Measurements from ENCODE around the gene GRIK3. TPM values are rescaled to one million over a fixed set of nuclear protein-coding genes. Genes with fewer than 3 reads are reported as not detected.
"Not testable (repeated sequence)": the region's sequence is repeated elsewhere in the genome, so short reads cannot be mapped to it uniquely, and the experiment has no call there.

The GRIK3 gene
- total RNA-seq = not detected in 2 replicates

GRCh38 chr1:37034121-37035013, at the start of gene GRIK3:
TSS of gene GRIK3 (minus strand) at chr1:37034515. CDS start at chr1:37034108, 407 bp downstream.
- intact Hi-C loops (cut with micrococcal nuclease) = no loop called here

DNA sequence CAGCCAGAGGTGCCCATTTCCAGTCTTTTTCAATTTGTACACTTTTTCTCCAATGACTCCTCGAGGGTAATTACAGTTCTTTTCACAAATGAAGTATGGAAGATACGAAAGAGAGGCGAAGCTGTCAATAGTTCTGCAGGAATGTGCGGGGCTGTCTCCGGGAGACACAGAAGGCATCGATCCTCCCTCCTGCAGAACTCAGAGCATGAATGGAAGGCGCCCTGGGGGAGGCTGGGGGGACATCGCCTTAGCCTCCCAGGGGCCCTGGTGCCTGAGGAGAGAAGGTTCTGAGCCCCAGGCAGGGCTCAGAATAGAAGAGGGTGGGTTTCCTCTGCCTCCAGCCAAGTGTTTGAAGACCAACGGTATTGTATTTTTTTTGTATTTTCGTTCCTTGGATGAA, 49.7 kb upstream of the GRIK3 start:
- intact Hi-C loops (cut with micrococcal nuclease) = no loop called here

DNA sequence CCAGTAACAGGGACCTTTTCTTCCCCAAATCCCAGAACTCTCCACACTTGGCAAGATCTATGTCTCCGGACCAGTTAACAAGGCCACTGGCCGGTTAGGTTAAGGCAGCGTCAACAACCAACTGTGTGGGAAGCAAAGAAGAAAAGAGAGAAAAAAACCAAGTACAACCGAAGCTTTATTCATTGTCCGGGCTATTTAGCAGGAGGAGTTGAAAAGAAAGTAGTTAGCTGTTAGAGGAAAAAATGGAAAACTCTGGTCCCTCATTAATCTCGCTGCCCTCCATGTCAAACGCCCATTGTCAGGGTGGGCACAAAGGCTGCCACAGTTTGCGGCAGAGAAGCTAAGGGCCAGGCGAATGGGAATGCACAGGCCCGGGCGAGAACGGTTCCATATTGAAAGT, 49.3 kb upstream of the GRIK3 start:
- intact Hi-C loops (cut with micrococcal nuclease) = no loop called here

GRCh38 chr1:37080296-37080986, 46.1 kb upstream of the GRIK3 start:
- intact Hi-C loops (cut with micrococcal nuclease) = not testable (repeated sequence)

- intact Hi-C loops (cut with micrococcal nuclease) = no loop called here
Measured at GRCh38 chr1:37078866-37079265, 44.6 kb upstream of the GRIK3 start.

DNA sequence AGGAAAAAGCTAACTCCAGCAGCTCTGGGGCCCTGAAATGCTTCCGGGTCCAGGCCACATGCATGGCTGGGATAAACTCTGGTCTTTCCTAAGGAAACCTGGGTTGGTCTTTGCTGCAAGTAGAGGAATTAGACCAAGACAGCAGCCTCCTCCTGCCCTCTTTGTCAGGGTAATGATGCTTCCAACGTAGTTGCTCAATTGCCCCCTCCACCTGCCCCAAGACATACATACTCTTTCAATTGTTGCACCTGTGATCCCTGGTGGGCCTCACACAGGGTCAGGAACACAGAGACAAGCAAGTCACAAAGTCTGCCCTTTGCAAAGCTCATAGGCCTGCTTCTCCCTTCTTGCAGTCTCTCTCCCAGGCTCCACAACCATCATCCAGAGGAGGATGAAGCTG, 41.9 kb upstream of the GRIK3 start:
- intact Hi-C loops (cut with micrococcal nuclease) = no loop called here

GRCh38 chr1:37073854-37074379, 39.6 kb upstream of the GRIK3 start:
- intact Hi-C loops (cut with micrococcal nuclease) = no loop called here

GRCh38 chr1:37073152-37073853, 39.0 kb upstream of the GRIK3 start:
- intact Hi-C loops (cut with micrococcal nuclease) = no loop called here

DNA sequence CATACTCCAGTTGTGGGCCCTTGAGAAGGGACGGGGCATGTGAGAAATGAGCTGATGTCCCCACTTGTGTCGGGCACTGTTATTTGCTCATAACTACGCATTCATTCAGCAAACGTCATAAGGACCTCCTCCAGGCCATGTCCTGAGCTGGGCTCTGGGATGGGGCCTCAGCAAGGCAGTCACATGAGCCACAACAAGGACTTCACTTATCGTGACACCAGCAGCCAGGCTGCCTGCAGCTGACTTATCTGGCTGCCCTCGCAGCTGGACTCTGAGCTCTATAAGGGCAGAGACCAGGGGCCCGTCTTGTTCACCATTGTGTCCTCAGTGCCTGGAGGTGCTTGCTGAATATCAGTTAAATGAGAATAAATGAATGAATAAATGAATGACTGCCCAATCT, 37.5 kb upstream of the GRIK3 start:
- intact Hi-C loops (cut with micrococcal nuclease) = no loop called here

DNA sequence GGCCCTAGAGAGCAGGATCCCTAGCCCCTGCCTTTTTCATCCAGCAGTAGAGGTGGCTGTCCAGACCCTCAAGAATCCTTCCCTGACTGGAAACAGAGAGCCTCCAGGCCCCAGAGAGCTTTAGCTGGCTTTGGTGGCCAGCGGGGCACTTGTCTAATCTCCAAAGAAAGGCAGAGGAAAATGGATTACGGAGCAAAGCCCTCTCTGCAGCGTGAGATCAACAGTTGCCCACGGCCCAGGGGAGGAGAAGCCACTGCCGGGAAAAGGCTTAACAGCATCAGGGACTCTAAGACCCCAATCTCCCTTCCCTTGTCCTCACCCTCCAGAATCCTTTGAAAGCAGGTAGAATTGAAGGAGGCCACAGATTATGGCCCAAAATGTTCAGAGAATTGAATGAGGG, 35.8 kb upstream of the GRIK3 start:
- intact Hi-C loops (cut with micrococcal nuclease) = no loop called here

GRCh38 chr1:37069406-37069805, 35.1 kb upstream of the GRIK3 start:
- intact Hi-C loops (cut with micrococcal nuclease) = no loop called here

DNA sequence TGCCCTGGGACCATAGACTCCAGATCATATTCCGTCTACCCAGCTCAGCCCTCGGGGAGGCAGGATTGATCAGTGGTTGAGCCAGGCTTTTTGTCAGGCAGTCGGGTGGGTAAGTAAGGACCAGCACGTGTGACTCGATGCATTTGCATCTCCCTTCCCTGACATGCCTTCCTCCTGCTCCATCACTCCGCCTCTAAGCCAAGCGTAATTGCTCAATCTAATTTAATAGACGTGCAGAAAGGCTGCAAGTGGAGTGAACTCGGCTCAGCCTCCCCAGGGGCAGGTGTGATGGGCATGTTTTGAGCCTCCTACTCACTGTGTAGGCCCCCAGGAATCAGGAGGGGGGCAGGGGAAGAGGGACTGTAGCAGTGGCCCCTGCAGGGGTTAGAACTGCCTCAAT, 34.6 kb upstream of the GRIK3 start:
- intact Hi-C loops (cut with micrococcal nuclease) = no loop called here

GRCh38 chr1:37068260-37068659, 33.9 kb upstream of the GRIK3 start:
- intact Hi-C loops (cut with micrococcal nuclease) = no loop called here

DNA sequence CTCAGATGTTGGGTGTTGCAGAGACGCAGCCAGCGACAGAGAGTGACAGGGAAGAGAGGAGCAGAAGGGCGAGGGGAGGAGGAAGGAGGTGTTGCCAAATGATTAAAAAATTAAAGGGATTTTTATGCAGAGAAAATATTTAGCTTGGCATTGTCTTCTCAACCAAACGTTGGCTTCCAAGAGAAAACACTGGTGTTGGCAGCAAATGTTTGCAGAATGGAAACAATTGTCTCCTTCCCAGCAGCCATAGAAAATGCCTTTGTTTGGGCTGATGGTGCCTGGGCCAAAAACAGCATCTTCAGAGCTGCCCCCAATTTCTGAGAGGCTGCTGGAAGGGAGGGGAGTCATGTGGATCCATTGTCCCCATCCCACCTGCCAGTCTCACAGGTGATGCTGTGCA, 29.7 kb upstream of the GRIK3 start:
- intact Hi-C loops (cut with micrococcal nuclease) = no loop called here

DNA sequence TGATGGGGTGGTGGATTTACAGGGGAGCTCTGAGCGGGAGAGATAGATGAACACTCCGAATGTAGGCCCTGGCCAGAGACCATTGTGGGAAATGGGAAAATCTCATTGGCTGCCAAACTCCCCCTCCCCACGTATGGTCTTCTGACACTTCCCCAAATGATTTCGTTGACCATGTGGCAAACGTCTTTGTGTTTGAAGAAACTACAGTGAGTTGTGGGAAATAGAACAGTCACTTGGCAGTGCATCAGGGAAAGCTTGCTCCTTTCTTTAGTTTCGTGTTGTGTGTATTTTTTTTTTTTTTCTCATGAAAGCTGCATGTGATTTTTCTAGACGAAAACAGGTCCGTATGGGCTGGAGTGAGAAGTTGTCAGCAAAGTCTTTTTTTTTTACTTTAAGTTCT, 25.0 kb upstream of the GRIK3 start:
- intact Hi-C loops (cut with micrococcal nuclease) = no loop called here

- intact Hi-C loops (cut with micrococcal nuclease) = no loop called here
Measured at GRCh38 chr1:37058424-37058988, 24.2 kb upstream of the GRIK3 start.

DNA sequence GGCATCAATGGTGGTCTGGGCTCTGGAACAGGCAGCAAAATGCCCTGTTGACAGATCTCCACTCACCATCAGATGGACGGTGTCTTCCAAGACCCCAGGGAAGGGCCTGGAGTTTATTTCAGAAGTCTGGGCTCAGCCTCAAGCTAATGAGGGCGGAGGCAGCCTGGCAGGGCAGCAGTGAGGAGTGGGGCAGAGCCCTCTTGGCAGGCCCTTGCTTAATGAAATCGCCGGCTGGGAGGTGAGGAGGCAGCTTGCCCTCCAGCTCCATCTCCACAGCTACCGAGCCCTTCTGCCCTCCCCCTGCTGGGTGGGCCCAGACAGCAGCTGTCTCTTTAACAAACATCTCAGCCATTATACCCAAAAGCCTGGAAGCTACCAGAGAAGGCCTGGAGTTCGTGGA, 22.0 kb upstream of the GRIK3 start:
- intact Hi-C loops (cut with micrococcal nuclease) = no loop called here

DNA sequence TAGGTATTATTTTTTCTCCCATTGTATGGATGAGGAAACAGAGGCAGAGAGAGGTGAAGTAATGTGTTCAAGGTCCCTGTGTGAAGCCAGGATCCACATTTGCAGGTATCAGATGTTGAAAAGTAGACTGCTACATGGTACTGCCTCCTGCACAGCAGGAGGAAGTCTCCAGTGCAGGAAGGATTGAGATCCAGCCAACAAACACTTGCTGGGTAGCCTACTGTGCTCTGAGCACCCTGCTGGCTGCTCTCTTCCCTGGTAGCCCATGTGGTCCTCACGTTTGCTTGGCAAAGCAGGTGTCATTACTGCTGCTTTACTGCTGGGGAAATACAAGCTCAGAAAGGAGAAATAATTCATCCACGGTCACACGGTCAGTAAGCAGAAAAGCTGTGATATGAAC, 21.3 kb upstream of the GRIK3 start:
- intact Hi-C loops (cut with micrococcal nuclease) = no loop called here

DNA sequence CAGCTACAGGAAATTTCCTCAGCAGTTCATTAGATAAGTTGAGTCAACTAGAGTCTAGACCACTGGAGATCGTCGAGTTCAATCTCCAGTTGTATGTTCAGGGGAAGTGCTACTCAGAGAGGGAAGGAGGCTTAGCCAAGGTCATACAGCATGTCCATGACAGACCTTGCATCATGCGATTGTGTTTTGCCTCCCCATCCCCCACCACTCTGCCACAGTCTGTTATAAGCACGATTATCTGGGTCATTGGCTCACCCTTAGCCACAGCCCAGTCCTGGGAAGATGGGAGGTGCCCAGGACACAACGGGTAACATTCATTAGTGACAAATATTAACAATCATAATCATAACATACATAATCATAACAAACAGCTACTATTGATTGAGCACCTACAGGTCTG, 18.9 kb upstream of the GRIK3 start:
- intact Hi-C loops (cut with micrococcal nuclease) = no loop called here

- intact Hi-C loops (cut with micrococcal nuclease) = no loop called here
Measured at GRCh38 chr1:37052120-37052519, 17.8 kb upstream of the GRIK3 start.

DNA sequence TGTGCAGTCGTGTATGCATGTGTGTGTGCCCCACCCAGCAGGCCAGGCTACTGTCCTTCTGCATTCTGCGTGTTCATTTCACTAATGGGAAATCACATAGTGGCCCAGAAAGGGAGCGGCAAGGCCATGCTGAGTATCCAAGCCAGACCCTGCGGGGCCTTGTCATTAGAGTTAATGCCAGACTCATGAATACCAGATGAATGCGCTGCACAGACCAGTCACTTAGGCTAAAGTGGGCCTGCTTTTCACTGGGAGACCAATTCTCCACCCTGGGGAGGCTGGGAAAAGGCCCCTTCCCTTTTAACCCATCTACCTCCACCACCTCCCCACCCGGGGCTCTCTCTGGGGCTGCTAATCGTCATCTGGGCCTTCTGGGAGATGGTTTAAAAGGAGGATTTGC, 17.0 kb upstream of the GRIK3 start:
- intact Hi-C loops (cut with micrococcal nuclease) = no loop called here

DNA sequence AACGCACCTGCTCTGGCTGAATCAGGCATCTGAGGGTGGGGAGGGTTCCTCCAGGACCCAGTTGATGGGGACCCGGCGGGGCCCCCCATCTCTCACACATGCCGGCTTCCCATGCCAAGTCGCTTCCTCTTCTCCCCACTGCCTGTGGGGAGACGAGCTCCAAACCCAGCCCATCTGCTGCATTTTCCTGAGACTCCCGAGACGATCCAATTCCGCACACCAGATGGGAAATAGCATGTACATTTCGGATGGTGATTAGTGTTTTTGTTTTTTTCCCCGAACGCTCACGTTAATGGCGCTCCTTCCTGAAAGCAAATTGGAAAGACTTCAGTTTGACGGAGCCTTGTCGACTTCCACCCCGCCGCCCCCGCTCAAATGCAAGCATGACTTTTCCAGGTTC, 13.2 kb upstream of the GRIK3 start:
- intact Hi-C loops (cut with micrococcal nuclease) = no loop called here

Data from T-helper 2 cell treated with Interferon-gamma antibody and Interleukin-4, amounts not matched to agents 100 ng/mL and 5 ng/mL, for 36 hours (primary cell).